ENCODE results near the gene CMC2.

Gene CMC2

DNA sequence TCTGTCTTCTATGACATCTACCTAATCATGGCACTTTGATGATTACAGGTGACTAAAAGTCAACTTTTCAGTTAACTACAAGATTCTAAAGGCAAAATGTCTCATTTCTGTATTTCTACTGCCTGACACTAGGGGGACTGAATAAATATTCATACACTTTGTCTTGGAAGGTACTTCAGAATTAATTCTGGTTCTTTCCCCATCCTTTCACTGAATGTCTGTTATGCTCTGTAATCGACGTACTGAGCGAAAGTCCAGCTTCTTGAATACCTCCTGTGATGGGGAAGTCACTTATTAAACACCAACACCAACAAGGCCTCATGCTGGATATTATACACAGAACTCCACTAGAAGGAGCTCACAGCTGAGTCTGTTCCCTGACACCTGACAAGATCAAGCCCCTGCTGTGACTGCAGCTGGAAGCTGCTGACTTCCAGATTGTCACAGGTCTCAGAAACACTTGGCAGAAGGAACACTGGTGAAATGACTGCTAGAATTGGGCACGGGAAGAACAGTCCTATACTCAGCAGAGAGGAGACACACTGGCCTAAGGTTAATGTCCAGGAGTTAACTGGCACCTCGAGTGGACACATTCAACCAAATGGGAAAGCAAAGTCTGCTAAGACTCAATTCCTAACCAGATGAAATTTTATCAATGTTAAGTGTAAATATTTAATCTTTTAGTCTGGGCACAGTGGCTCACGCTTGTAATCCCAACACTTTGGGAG lies 31.9 kb downstream of the CMC2 start:
- Histone ChIP-seq H3K36me3 (ENCODE audit: insufficient read depth, low read length) (0 out of 2 replicates have a peak, but pooled peaks cover 4% of the 10 kb centered on the region), H3K27ac (ENCODE audit: low read depth, low read length) (no peak overlapping the region), H3K4me3 (ENCODE audit: low read depth, low read length) (no peak overlapping the region), H3K4me1 (ENCODE audit: control insufficient read depth, insufficient read depth, low read length, unreplicated experiment) (peaks cover 6% of the 10 kb centered on the region), H3K79me2 (ENCODE audit: control insufficient read depth, insufficient read depth, low read length, unreplicated experiment) (no peaks in the 10 kb centered on the region), H3K27me3 (ENCODE audit: insufficient read depth, low read length) (no peaks in the 10 kb centered on the region), H2AFZ (ENCODE audit: low read length, unreplicated experiment) (no peak overlapping the region)

DNA sequence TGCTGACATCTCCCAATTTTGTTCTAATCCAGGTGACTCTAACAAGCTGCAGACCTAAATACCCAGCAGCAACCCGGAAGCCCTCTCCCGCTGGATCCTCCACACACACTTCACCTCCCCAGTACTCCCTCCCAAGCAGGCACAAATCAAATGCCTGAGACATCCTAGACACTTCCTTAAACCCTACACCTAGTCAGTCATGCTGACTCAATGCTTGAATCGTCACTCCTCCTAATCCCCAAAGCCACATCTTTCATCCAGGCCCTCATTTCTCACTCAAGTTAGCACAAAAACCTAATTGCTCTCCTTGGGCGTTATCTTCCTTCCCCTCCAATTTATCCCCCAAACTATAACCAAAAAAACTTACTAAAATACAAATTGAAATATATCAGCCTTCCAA lies 32.7 kb downstream of the CMC2 start:
- H3K27me3 ChIP-seq (ENCODE audit: insufficient read depth, low read length): no peaks in the 10 kb centered on the region
- no peak overlapping the region for H3K27ac ChIP-seq (ENCODE audit: low read depth, low read length)
- H3K4me1 ChIP-seq (ENCODE audit: control insufficient read depth, insufficient read depth, low read length, unreplicated experiment): peaks cover 6% of the 10 kb centered on the region
- 0 out of 2 replicates have a peak, but pooled peaks cover 4% of the 10 kb centered on the region for H3K36me3 ChIP-seq (ENCODE audit: insufficient read depth, low read length)
- no peak overlapping the region for H3K4me3 ChIP-seq (ENCODE audit: low read depth, low read length)
- H2AFZ ChIP-seq (ENCODE audit: low read length, unreplicated experiment): no peak overlapping the region
- no peaks in the 10 kb centered on the region for H3K79me2 ChIP-seq (ENCODE audit: control insufficient read depth, insufficient read depth, low read length, unreplicated experiment)

DNA sequence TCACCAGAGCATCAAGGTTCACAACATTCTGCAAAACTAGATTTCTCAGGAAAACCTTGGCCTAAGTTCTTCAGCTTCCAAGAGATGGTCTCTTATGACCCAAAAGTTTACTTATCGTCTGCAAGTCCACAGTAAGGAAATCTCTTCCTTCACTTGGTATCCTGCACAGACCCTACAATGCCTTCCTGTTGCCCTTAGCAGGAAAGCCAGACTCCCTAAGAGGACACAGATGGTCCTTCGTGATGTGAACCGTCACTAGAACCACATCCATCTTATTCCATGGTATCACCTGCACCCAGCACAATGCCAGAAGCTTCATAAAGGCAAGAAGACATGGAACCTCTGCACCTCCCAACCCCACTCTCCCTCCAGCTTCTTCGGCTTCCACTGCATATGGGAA lies 34.1 kb downstream of the CMC2 start:
- Histone ChIP-seq H3K27ac (ENCODE audit: low read depth, low read length) (no peak overlapping the region), H3K4me1 (ENCODE audit: control insufficient read depth, insufficient read depth, low read length, unreplicated experiment) (peaks cover 6% of the 10 kb centered on the region), H3K4me3 (ENCODE audit: low read depth, low read length) (no peak overlapping the region), H3K79me2 (ENCODE audit: control insufficient read depth, insufficient read depth, low read length, unreplicated experiment) (no peaks in the 10 kb centered on the region), H3K36me3 (ENCODE audit: insufficient read depth, low read length) (no peaks in the 10 kb centered on the region), H2AFZ (ENCODE audit: low read length, unreplicated experiment) (no peak overlapping the region), H3K27me3 (ENCODE audit: insufficient read depth, low read length) (no peaks in the 10 kb centered on the region)

DNA sequence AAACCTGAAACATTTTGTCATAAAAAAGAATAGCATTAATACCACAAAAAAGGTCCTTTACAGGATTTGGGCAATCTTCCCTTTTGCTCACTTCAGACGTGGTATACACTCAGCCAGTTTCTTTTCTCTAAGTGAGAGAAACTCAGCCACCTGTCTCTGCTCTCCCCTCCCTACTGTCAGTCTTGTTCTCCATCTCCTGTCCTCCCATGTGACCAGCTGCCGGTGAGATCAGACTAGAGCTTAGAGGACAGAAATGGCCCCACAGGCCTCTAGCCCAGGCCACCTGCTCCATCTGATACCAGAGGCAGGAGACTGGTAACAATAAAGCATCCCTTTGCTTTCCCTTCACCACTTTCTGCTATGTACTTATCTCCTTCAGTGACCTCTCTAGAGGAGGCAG lies 34.9 kb downstream of the CMC2 start:
- Histone ChIP-seq H3K27ac (ENCODE audit: low read depth, low read length) (no peak overlapping the region), H3K4me3 (ENCODE audit: low read depth, low read length) (no peak overlapping the region), H3K79me2 (ENCODE audit: control insufficient read depth, insufficient read depth, low read length, unreplicated experiment) (no peaks in the 10 kb centered on the region), H2AFZ (ENCODE audit: low read length, unreplicated experiment) (no peak overlapping the region), H3K36me3 (ENCODE audit: insufficient read depth, low read length) (no peaks in the 10 kb centered on the region), H3K27me3 (ENCODE audit: insufficient read depth, low read length) (no peaks in the 10 kb centered on the region), H3K4me1 (ENCODE audit: control insufficient read depth, insufficient read depth, low read length, unreplicated experiment) (peaks cover 6% of the 10 kb centered on the region)

DNA sequence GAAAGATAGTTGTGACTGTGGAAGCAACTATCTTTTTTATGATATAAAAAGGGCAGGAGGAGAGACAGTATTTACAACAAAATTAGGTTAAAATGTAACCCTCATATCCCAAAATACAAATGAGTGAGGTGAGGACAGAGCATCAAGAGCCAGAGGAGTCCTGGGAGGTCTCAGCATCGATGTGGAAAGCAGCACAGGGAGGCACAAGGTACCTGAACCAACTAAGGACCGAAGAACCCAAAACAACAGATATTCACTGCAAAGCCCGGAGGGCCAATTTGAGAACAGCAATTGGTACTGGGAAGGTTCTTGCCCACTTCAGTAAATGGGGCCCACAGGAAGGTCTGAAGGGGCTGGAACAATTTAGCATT lies 37.6 kb downstream of the CMC2 start:
- peak overlapping the region; percentile 35; the same call in 1 of the 2 replicates for H3K27ac ChIP-seq (ENCODE audit: low read depth, low read length)

DNA sequence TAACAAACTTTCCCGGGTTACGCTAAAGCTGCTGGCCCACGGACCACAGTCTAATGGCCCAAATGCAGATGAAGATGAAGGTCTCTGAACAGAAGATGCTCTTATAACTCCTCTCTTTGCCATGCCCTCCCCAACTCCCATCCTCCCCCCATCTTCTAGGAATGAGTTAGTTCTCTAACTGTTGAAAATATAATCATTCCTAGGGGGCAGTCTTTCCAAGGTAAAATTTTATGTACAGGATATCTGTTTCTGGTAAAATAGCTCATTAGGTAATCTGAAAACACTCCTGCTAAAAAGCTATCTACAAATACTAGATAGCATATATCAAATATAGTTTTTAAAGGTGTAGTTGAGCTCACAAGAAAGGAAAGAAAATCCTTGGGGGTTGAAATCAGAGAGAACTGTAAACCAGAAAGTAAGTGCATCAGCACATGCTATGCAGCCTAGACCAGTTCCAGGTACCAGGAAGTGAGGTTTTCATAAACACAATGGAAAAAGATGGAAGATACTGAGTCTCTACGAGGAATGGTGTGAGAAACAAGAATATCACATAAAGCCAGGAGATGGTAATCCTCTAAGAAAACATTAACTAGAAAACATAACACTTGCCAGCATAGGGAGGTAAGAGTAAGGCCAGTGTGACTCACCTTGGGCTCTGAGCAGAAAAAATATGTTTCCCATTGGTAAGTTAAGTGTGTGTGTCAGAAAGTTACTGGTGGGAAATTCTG lies 38.1 kb downstream of the CMC2 start:
- Histone ChIP-seq H3K36me3 (ENCODE audit: insufficient read depth, low read length) (no peaks in the 10 kb centered on the region), H3K4me1 (ENCODE audit: control insufficient read depth, insufficient read depth, low read length, unreplicated experiment) (no peaks in the 10 kb centered on the region), H3K27ac (ENCODE audit: low read depth, low read length) (peak overlapping the region; percentile 35; the same call in 1 of the 2 replicates), H3K4me3 (ENCODE audit: low read depth, low read length) (no peak overlapping the region), H3K27me3 (ENCODE audit: insufficient read depth, low read length) (no peaks in the 10 kb centered on the region), H2AFZ (ENCODE audit: low read length, unreplicated experiment) (no peak overlapping the region), H3K79me2 (ENCODE audit: control insufficient read depth, insufficient read depth, low read length, unreplicated experiment) (no peaks in the 10 kb centered on the region)

More for the DNA sequence above, 37.6 kb downstream of the CMC2 start:
- Histone ChIP-seq H3K4me1 (ENCODE audit: control insufficient read depth, insufficient read depth, low read length, unreplicated experiment) (peaks cover 3% of the 10 kb centered on the region), H3K79me2 (ENCODE audit: control insufficient read depth, insufficient read depth, low read length, unreplicated experiment) (no peaks in the 10 kb centered on the region), H3K27me3 (ENCODE audit: insufficient read depth, low read length) (no peaks in the 10 kb centered on the region), H2AFZ (ENCODE audit: low read length, unreplicated experiment) (no peak overlapping the region), H3K4me3 (ENCODE audit: low read depth, low read length) (no peak overlapping the region), H3K36me3 (ENCODE audit: insufficient read depth, low read length) (no peaks in the 10 kb centered on the region)

DNA sequence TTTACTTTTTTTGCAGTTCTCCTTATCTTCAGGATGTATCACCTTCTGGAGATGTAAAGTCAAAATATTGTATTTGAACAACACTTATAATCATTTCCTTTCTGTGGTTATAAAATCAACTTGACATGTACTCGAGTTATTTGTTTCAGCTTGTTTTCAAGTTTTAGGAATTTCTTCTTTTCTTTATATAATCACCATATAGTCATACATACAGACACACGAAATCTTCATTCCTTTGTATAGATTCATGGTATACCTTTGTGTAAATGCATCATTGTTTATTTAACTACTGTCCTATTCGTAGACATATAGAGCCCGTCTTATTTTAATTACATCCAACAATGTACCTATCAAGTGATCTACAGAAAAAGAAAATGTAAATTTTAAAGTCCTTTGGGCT lies 40.1 kb downstream of the CMC2 start:
- no peak overlapping the region for H2AFZ ChIP-seq (ENCODE audit: low read length, unreplicated experiment)
- no peak overlapping the region for H3K27ac ChIP-seq (ENCODE audit: low read depth, low read length)
- H3K4me1 ChIP-seq (ENCODE audit: control insufficient read depth, insufficient read depth, low read length, unreplicated experiment): no peaks in the 10 kb centered on the region
- no peak overlapping the region for H3K4me3 ChIP-seq (ENCODE audit: low read depth, low read length)
- no peaks in the 10 kb centered on the region for H3K27me3 ChIP-seq (ENCODE audit: insufficient read depth, low read length)
- no peaks in the 10 kb centered on the region for H3K79me2 ChIP-seq (ENCODE audit: control insufficient read depth, insufficient read depth, low read length, unreplicated experiment)
- no peaks in the 10 kb centered on the region for H3K36me3 ChIP-seq (ENCODE audit: insufficient read depth, low read length)

DNA sequence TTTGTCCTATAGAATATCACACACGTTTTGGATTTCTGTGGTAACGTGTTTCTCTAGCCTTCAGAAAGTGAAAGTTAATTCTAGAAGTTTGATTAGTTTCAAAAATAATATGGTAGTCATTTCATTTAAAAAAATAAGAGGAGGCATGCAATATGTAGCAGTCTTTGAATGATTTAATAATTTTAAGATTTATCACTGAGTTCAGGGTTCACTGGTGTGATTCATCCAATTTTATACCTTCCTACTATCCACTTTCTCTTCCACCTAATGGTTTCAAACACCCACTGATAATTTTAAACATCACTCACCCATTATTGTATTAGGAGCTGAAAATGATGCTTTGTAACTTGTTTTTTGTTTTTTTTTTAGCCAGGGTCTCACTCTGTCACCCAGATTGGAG lies 42.3 kb downstream of the CMC2 start:
- no peak overlapping the region for H3K27ac ChIP-seq (ENCODE audit: low read depth, low read length)
- H3K79me2 ChIP-seq (ENCODE audit: control insufficient read depth, insufficient read depth, low read length, unreplicated experiment): no peaks in the 10 kb centered on the region
- H3K4me3 ChIP-seq (ENCODE audit: low read depth, low read length): 0 out of 2 replicates have a peak overlapping the region, but pooled peaks have one; percentile 24
- no peaks in the 10 kb centered on the region for H3K4me1 ChIP-seq (ENCODE audit: control insufficient read depth, insufficient read depth, low read length, unreplicated experiment)
- H3K36me3 ChIP-seq (ENCODE audit: insufficient read depth, low read length): 0 out of 2 replicates have a peak, but pooled peaks cover 3% of the 10 kb centered on the region
- H3K27me3 ChIP-seq (ENCODE audit: insufficient read depth, low read length): no peaks in the 10 kb centered on the region
- no peak overlapping the region for H2AFZ ChIP-seq (ENCODE audit: low read length, unreplicated experiment)

DNA sequence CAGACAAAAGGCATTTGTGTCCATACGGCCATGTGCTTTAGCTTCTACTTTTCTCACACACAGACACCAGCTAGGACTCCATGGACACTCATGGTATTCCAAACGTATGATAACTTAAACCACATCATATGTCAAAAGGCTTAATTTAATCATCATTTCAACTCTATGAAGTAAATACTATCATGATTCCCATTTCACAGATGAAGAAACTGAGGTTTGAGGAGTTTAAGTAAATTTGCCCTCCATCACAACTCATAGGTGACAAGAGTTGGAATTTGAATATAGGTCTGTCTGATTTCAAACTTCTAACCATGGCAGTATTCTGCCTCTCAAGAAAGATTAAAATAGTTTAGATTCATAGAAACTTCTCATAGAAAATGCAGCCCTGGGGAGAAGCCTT lies 43.8 kb downstream of the CMC2 start:
- Histone ChIP-seq H3K27me3 (ENCODE audit: insufficient read depth, low read length) (no peaks in the 10 kb centered on the region), H3K4me3 (ENCODE audit: low read depth, low read length) (no peak overlapping the region), H2AFZ (ENCODE audit: low read length, unreplicated experiment) (no peak overlapping the region), H3K27ac (ENCODE audit: low read depth, low read length) (no peak overlapping the region), H3K4me1 (ENCODE audit: control insufficient read depth, insufficient read depth, low read length, unreplicated experiment) (no peaks in the 10 kb centered on the region), H3K79me2 (ENCODE audit: control insufficient read depth, insufficient read depth, low read length, unreplicated experiment) (no peaks in the 10 kb centered on the region), H3K36me3 (ENCODE audit: insufficient read depth, low read length) (0 out of 2 replicates have a peak, but pooled peaks cover 3% of the 10 kb centered on the region)

DNA sequence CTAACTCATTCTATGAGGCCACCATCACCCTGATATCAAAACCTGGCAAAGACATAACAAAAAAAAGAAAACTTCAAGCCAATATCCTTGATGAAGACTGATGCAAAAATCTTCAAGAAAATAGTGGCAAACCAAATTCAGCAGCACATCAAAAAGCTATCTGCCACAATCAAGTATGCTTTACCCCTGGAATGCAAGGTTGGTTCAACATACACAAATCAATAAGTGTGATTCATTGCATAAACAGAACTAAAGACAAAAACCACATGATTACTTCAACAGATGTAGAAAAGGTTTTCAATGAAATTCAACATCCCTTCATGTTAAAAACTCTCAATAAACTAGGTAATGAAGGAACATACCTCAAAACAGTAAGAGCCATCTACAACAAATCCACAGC lies 48.4 kb downstream of the CMC2 start:
- 0 out of 2 replicates have a peak, but pooled peaks cover 7% of the 10 kb centered on the region for H3K36me3 ChIP-seq (ENCODE audit: insufficient read depth, low read length)
- H3K27me3 ChIP-seq (ENCODE audit: insufficient read depth, low read length): no peaks in the 10 kb centered on the region
- H3K27ac ChIP-seq (ENCODE audit: low read depth, low read length): no peak overlapping the region
- no peaks in the 10 kb centered on the region for H3K4me1 ChIP-seq (ENCODE audit: control insufficient read depth, insufficient read depth, low read length, unreplicated experiment)
- H3K79me2 ChIP-seq (ENCODE audit: control insufficient read depth, insufficient read depth, low read length, unreplicated experiment): no peaks in the 10 kb centered on the region
- no peak overlapping the region for H2AFZ ChIP-seq (ENCODE audit: low read length, unreplicated experiment)
- H3K4me3 ChIP-seq (ENCODE audit: low read depth, low read length): no peak overlapping the region

DNA sequence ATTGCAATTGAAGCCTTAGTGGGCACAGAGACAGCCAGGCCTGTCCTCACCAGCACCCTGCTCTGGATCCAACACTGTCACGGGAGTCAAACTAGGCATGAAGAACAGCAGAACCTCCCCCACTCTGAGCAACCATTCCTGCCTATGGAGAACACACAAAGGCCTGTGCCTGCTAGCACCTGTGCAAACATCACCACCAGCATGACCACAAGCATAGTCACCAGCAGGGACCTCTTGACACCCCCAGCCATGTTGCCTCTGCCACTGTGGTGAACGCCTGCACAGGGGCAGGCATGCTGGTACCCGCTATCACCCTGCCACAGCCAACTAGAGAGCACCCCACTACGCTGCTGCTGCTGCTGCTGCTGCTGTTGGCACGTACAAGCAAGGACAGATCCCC lies 51.7 kb downstream of the CMC2 start:
- Histone ChIP-seq H3K4me1 (ENCODE audit: control insufficient read depth, insufficient read depth, low read length, unreplicated experiment) (no peaks in the 10 kb centered on the region), H3K79me2 (ENCODE audit: control insufficient read depth, insufficient read depth, low read length, unreplicated experiment) (no peaks in the 10 kb centered on the region), H2AFZ (ENCODE audit: low read length, unreplicated experiment) (no peak overlapping the region), H3K4me3 (ENCODE audit: low read depth, low read length) (no peak overlapping the region), H3K27me3 (ENCODE audit: insufficient read depth, low read length) (no peaks in the 10 kb centered on the region), H3K27ac (ENCODE audit: low read depth, low read length) (no peak overlapping the region), H3K36me3 (ENCODE audit: insufficient read depth, low read length) (0 out of 2 replicates have a peak, but pooled peaks cover 3% of the 10 kb centered on the region)

Data from ACC112 (cell line).